HCT116 (cell line): ENCODE measurements around the gene RBM19.

Source experiments
- EGR1 ChIP-seq: IDR thresholded peaks from 2 replicates; pipeline ENCODE4 v1.6.1; 2012; ENCODE audit warnings: low read depth
- ELF1 ChIP-seq: IDR thresholded peaks from 2 replicates; pipeline ENCODE4 v1.6.1; 2012; ENCODE audit warnings: low read depth, borderline replicate concordance
- EZH2 ChIP-seq: fragments of 200-600 bp; sonication (generic); IDR thresholded peaks from 2 replicates; pipeline ENCODE4 v1.6.1; 2017; ENCODE audit warnings: antibody characterized with exemption, mixed run types
- EZH2phosphoT487 ChIP-seq: fragments of 200-600 bp; IDR thresholded peaks from 2 replicates; pipeline ENCODE4 v1.6.1; 2018; ENCODE audit warnings: antibody characterized with exemption, borderline replicate concordance
- POLR2A ChIP-seq: IDR thresholded peaks from 2 replicates; pipeline ENCODE4 v1.7.0; 2011; ENCODE audit warnings: borderline replicate concordance; ENCODE audit not compliant: insufficient read depth, insufficient read length; ENCODE audit errors: extremely low read depth
- POLR2AphosphoS5 ChIP-seq: IDR thresholded peaks from 2 replicates; pipeline ENCODE4 v1.6.1; 2011; ENCODE audit warnings: mild to moderate bottlenecking, low read depth, low read length, moderate library complexity
- SRF ChIP-seq: IDR thresholded peaks from 2 replicates; pipeline ENCODE4 v1.6.1; 2012; ENCODE audit warnings: low read depth
- YY1 ChIP-seq: IDR thresholded peaks from 2 replicates; pipeline ENCODE4 v1.6.1; 2011; ENCODE audit warnings: low read length, low read depth, moderate library complexity, mild to moderate bottlenecking; ENCODE audit not compliant: insufficient replicate concordance; ENCODE audit errors: extremely low read depth
- ZNF274 ChIP-seq: fragments of 200-500 bp; sonication (Bioruptor generic); IDR thresholded peaks from 2 replicates; pipeline ENCODE4 v1.6.1; 2014; ENCODE audit warnings: mild to moderate bottlenecking, low read depth, low read length, inconsistent platforms
- TF ChIP-seq, protein P1 (sequence below), 3 experiments: fragments of 200-600 bp in 1 of 3; sonication (generic) in 1 of 3; IDR thresholded peaks in 2 of 3; conservative IDR thresholded peaks in 1 of 3; 2 replicates each; pipeline ENCODE4 v1.5.1; 2012 to 2017; ENCODE audit warnings: low read depth in 2 of 3, low read length in 2 of 3, antibody characterized with exemption in 1 of 3, borderline replicate concordance in 1 of 3, control low read depth in 1 of 3, mild to moderate bottlenecking in 1 of 3, mixed read lengths in 1 of 3, mixed run types in 1 of 3, moderate library complexity in 1 of 3; ENCODE audit not compliant: insufficient read depth in 1 of 3
- TF ChIP-seq, protein P2 (sequence below): IDR thresholded peaks from 2 replicates; pipeline ENCODE4 v1.6.1; 2012; ENCODE audit warnings: low read depth
- TF ChIP-seq, protein P3 (sequence below): IDR thresholded peaks from 2 replicates; pipeline ENCODE4 v1.6.1; 2011; ENCODE audit warnings: mild to moderate bottlenecking, low read length, moderate library complexity; ENCODE audit not compliant: insufficient replicate concordance; ENCODE audit errors: extremely low read depth
- TF ChIP-seq, protein P4 (sequence below): IDR thresholded peaks from 2 replicates; pipeline ENCODE4 v1.6.1; 2012

DNA sequence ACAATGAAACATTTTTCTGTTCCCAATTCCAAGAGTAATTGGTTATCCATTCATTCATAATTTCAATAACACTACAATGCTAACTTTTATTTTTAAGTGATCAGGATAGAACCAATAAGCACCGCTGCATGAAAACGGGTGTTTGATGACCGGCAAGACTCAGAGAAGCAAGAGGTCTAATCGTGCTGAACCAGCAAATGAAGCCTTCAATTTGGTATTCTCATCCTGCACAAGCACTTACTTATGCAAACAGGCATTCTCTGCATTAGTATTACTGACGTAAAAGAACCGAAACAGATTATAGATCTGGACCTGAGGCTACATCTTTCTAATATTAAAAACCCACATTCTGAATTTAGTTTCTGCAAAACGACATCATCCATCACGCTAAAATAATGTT, 67.7 kb downstream of the RBM19 start:
- TF ChIP-seq, protein P1, sequence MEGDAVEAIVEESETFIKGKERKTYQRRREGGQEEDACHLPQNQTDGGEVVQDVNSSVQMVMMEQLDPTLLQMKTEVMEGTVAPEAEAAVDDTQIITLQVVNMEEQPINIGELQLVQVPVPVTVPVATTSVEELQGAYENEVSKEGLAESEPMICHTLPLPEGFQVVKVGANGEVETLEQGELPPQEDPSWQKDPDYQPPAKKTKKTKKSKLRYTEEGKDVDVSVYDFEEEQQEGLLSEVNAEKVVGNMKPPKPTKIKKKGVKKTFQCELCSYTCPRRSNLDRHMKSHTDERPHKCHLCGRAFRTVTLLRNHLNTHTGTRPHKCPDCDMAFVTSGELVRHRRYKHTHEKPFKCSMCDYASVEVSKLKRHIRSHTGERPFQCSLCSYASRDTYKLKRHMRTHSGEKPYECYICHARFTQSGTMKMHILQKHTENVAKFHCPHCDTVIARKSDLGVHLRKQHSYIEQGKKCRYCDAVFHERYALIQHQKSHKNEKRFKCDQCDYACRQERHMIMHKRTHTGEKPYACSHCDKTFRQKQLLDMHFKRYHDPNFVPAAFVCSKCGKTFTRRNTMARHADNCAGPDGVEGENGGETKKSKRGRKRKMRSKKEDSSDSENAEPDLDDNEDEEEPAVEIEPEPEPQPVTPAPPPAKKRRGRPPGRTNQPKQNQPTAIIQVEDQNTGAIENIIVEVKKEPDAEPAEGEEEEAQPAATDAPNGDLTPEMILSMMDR (IDR thresholded peaks at IDR 0.05 in 2 of 3, conservative IDR thresholded peaks at IDR 0.05 in 1 of 3; ENCODE audit: borderline replicate concordance in 1 of 3, insufficient read depth in 1 of 3, low read depth in 2 of 3, low read length in 2 of 3): no peak
- TF ChIP-seq EZH2 (no peak), EZH2phosphoT487 (no peak), YY1 (no peak), EGR1 (no peak), ELF1 (no peak), ZNF274 (no peak), POLR2AphosphoS5 (no peak), POLR2A (no peak), SRF (no peak)
- TF ChIP-seq, protein P2, sequence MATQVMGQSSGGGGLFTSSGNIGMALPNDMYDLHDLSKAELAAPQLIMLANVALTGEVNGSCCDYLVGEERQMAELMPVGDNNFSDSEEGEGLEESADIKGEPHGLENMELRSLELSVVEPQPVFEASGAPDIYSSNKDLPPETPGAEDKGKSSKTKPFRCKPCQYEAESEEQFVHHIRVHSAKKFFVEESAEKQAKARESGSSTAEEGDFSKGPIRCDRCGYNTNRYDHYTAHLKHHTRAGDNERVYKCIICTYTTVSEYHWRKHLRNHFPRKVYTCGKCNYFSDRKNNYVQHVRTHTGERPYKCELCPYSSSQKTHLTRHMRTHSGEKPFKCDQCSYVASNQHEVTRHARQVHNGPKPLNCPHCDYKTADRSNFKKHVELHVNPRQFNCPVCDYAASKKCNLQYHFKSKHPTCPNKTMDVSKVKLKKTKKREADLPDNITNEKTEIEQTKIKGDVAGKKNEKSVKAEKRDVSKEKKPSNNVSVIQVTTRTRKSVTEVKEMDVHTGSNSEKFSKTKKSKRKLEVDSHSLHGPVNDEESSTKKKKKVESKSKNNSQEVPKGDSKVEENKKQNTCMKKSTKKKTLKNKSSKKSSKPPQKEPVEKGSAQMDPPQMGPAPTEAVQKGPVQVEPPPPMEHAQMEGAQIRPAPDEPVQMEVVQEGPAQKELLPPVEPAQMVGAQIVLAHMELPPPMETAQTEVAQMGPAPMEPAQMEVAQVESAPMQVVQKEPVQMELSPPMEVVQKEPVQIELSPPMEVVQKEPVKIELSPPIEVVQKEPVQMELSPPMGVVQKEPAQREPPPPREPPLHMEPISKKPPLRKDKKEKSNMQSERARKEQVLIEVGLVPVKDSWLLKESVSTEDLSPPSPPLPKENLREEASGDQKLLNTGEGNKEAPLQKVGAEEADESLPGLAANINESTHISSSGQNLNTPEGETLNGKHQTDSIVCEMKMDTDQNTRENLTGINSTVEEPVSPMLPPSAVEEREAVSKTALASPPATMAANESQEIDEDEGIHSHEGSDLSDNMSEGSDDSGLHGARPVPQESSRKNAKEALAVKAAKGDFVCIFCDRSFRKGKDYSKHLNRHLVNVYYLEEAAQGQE: no peak
- TF ChIP-seq, protein P3, sequence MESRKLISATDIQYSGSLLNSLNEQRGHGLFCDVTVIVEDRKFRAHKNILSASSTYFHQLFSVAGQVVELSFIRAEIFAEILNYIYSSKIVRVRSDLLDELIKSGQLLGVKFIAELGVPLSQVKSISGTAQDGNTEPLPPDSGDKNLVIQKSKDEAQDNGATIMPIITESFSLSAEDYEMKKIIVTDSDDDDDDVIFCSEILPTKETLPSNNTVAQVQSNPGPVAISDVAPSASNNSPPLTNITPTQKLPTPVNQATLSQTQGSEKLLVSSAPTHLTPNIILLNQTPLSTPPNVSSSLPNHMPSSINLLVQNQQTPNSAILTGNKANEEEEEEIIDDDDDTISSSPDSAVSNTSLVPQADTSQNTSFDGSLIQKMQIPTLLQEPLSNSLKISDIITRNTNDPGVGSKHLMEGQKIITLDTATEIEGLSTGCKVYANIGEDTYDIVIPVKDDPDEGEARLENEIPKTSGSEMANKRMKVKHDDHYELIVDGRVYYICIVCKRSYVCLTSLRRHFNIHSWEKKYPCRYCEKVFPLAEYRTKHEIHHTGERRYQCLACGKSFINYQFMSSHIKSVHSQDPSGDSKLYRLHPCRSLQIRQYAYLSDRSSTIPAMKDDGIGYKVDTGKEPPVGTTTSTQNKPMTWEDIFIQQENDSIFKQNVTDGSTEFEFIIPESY: no peak
- TF ChIP-seq, protein P4, sequence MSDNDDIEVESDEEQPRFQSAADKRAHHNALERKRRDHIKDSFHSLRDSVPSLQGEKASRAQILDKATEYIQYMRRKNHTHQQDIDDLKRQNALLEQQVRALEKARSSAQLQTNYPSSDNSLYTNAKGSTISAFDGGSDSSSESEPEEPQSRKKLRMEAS: no peak
